Measurements from ENCODE around the gene TPST2.

The TPST2 gene

DNA sequence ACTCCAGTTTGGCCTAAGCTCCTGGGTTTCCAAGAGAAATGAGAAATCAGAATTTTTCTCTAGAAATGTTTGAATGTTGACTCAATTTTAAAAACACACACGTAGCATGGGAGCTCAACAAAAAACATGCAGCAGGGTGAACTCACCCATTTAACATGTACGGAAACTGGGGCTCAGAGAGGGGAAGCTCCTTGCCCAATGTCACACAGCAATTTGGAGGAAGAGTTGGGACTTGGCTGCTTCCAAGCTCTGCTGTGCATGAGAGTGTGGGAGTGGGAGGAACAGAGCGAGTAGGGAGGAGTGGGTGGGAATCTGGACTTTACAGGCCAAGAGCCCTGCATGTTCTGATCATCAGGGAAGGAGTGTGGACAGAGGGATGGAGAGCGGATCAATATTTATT, 5.9 kb downstream of the TPST2 start:
- Histone ChIP-seq H3K27me3 (replicated peaks; ENCODE audit: control insufficient read depth, insufficient read depth, low read length, poor library complexity, severe bottlenecking) (no peaks in the 10 kb centered on the region), H3K27ac (ENCODE audit: insufficient read depth, low read length, poor library complexity, severe bottlenecking) (no peak overlapping the region), H3K4me1 (ENCODE audit: control insufficient read depth, insufficient read depth, low read length, poor library complexity, severe bottlenecking) (peaks cover 27% of the 10 kb centered on the region), H3K4me3 (ENCODE audit: insufficient read depth, low read depth, low read length, poor library complexity, severe bottlenecking) (no peak overlapping the region), H3K36me3 (ENCODE audit: control insufficient read depth, insufficient read depth, low read length) (peaks cover 4% of the 10 kb centered on the region), H3K9me3 (ENCODE audit: control insufficient read depth, low read length) (no peaks in the 10 kb centered on the region)
- DNase-seq: no peak

DNA sequence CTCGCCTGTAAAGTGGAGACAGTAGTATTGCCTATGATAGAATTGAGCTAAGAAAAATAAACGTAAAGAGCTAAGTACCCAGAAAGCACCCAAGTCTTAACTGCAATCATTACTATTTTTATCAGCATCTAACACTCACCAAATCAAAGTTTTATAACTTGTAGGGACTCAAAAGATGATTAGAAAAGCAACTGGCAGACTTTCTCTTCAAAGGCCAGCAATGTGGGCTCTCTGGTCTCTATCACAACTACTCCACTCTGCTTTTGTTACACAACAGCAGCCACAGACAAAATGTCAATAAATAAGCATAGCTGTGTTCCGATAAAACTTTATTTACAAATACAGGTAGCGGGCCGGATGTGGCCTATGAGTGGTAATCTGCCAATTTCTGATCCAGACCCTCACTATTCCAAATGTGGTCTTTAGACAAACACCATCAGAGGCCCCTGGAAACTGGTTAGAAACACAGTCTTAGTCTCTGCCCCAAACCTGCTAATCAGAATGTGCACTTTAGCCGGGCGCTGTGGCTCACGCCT, 8.2 kb downstream of the TPST2 start:
- H3K9me3 ChIP-seq (ENCODE audit: control insufficient read depth, low read length): no peaks in the 10 kb centered on the region
- no peak overlapping the region for H3K4me3 ChIP-seq (ENCODE audit: insufficient read depth, low read depth, low read length, poor library complexity, severe bottlenecking)
- H3K27me3 ChIP-seq (replicated peaks; ENCODE audit: control insufficient read depth, insufficient read depth, low read length, poor library complexity, severe bottlenecking): no peaks in the 10 kb centered on the region
- no peak for DNase-seq
- peaks cover 3% of the 10 kb centered on the region for H3K36me3 ChIP-seq (ENCODE audit: control insufficient read depth, insufficient read depth, low read length)
- H3K27ac ChIP-seq (ENCODE audit: insufficient read depth, low read length, poor library complexity, severe bottlenecking): no peak overlapping the region
- peaks cover 19% of the 10 kb centered on the region for H3K4me1 ChIP-seq (ENCODE audit: control insufficient read depth, insufficient read depth, low read length, poor library complexity, severe bottlenecking)

DNA sequence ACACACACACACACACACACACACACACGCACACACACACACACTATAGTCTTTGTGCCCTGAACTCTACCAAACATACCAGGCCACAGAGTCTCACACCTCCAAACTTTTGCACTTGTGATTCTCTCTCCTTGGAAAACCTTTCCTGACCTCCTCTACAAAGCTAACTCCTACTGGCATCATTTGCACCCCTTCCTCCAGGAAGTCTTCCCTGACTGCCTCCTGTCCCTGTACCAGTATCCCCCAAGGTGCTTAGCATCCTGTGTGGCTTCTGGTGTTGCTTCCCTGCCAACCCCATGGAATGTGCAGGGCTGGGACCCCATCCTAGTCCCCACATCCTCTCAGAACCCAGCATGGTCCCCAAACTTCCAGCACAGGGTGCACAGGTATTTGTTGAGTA, 8.9 kb downstream of the TPST2 start:
- Histone ChIP-seq H3K27me3 (replicated peaks; ENCODE audit: control insufficient read depth, insufficient read depth, low read length, poor library complexity, severe bottlenecking) (no peaks in the 10 kb centered on the region), H3K4me1 (ENCODE audit: control insufficient read depth, insufficient read depth, low read length, poor library complexity, severe bottlenecking) (peaks cover 19% of the 10 kb centered on the region)

DNA sequence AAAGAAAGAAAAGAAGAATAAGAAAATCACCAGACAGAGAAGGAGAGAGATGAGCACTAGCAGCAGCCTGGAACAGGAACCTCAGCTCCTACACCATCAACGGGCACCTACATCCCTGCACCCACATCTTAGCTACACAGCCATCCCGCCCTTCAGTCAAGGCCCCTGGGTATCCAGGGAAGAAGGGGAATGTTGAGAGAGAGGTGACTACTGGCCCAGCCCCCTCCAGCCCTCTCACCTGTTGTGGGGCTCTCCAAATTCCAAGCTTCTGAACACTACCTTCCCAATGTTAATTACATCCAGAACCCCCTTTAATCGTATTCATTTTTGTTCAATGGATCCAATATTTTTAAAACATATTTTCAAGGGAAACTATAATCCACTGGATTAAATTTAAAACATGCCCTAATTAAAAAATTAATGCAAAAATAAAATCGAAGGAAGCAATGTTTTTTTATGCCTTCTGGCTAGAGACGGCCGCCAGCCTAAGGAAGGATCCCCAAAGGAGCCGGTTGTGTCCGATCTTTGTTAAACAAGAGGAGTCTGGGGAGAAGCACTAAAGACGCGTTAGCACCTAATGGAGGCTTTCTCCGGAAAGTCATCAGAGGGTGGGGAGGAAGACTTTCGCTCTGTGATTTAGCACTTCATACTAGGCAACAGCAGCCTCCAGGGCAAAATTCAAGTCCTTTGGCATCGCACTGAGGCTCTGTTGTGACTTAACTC, 9.5 kb downstream of the TPST2 start:
- Histone ChIP-seq H3K4me1 (ENCODE audit: control insufficient read depth, insufficient read depth, low read length, poor library complexity, severe bottlenecking) (peaks cover 19% of the 10 kb centered on the region), H3K27me3 (replicated peaks; ENCODE audit: control insufficient read depth, insufficient read depth, low read length, poor library complexity, severe bottlenecking) (no peaks in the 10 kb centered on the region), H3K9me3 (ENCODE audit: control insufficient read depth, low read length) (no peaks in the 10 kb centered on the region), H3K4me3 (ENCODE audit: insufficient read depth, low read depth, low read length, poor library complexity, severe bottlenecking) (no peak overlapping the region), H3K27ac (ENCODE audit: insufficient read depth, low read length, poor library complexity, severe bottlenecking) (peak overlapping the region; percentile 51), H3K36me3 (ENCODE audit: control insufficient read depth, insufficient read depth, low read length) (no peaks in the 10 kb centered on the region)
- no peak for DNase-seq

More for the DNA sequence above, 8.9 kb downstream of the TPST2 start:
- H3K27ac ChIP-seq (ENCODE audit: insufficient read depth, low read length, poor library complexity, severe bottlenecking): no peak overlapping the region
- DNase-seq: no peak
- H3K9me3 ChIP-seq (ENCODE audit: control insufficient read depth, low read length): no peaks in the 10 kb centered on the region
- no peak overlapping the region for H3K4me3 ChIP-seq (ENCODE audit: insufficient read depth, low read depth, low read length, poor library complexity, severe bottlenecking)
- H3K36me3 ChIP-seq (ENCODE audit: control insufficient read depth, insufficient read depth, low read length): no peaks in the 10 kb centered on the region

GRCh38 chr22:26579331-26579886, 10.5 kb downstream of the TPST2 start:
- peak; percentile 12 to 27 (median 27) for DNase-seq
- H3K36me3 ChIP-seq (ENCODE audit: control insufficient read depth, insufficient read depth, low read length): no peaks in the 10 kb centered on the region
- H3K9me3 ChIP-seq (ENCODE audit: control insufficient read depth, low read length): no peaks in the 10 kb centered on the region
- H3K27me3 ChIP-seq (replicated peaks; ENCODE audit: control insufficient read depth, insufficient read depth, low read length, poor library complexity, severe bottlenecking): no peaks in the 10 kb centered on the region
- peaks cover 19% of the 10 kb centered on the region for H3K4me1 ChIP-seq (ENCODE audit: control insufficient read depth, insufficient read depth, low read length, poor library complexity, severe bottlenecking)
- H3K27ac ChIP-seq (ENCODE audit: insufficient read depth, low read length, poor library complexity, severe bottlenecking): peak overlapping the region; percentile 51
- H3K4me3 ChIP-seq (ENCODE audit: insufficient read depth, low read depth, low read length, poor library complexity, severe bottlenecking): no peak overlapping the region

GRCh38 chr22:26577081-26577480, 12.9 kb downstream of the TPST2 start:
- no peak for DNase-seq
- no peaks in the 10 kb centered on the region for H3K36me3 ChIP-seq (ENCODE audit: control insufficient read depth, insufficient read depth, low read length)
- no peak overlapping the region for H3K27ac ChIP-seq (ENCODE audit: insufficient read depth, low read length, poor library complexity, severe bottlenecking)
- no peaks in the 10 kb centered on the region for H3K9me3 ChIP-seq (ENCODE audit: control insufficient read depth, low read length)
- no peaks in the 10 kb centered on the region for H3K27me3 ChIP-seq (replicated peaks; ENCODE audit: control insufficient read depth, insufficient read depth, low read length, poor library complexity, severe bottlenecking)
- H3K4me1 ChIP-seq (ENCODE audit: control insufficient read depth, insufficient read depth, low read length, poor library complexity, severe bottlenecking): peaks cover 19% of the 10 kb centered on the region
- no peak overlapping the region for H3K4me3 ChIP-seq (ENCODE audit: insufficient read depth, low read depth, low read length, poor library complexity, severe bottlenecking)

DNA sequence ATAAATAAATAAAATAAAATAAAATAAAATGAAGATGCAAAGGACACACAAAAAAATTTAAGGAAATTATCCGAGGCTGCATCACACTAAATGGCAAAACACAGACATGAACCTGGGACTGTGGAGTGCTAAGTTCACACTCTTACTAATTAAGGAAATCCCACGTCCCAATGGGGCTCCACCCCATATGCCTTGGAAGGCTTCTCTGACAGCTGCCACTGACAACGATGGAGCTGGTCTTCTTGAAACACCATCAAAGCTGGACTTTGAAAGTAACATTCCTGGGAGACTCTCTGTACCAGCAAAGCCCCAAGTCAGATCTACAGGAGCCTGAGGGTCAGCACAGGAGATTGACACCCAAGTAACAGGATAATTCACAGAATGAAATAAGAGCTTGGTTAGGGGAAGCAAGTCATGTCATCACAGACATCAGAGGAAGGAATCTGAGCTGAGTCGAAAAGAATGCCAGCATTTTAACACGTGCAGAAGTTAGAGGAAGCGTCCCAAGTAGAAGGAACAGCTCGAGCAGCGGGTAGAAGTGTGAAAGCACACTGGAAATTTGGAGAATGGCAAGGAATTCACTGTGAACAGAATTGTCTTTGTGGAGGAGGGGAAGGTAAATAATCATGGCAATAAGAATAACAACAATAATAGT, 13.8 kb downstream of the TPST2 start:
- Histone ChIP-seq H3K9me3 (ENCODE audit: control insufficient read depth, low read length) (no peaks in the 10 kb centered on the region), H3K36me3 (ENCODE audit: control insufficient read depth, insufficient read depth, low read length) (no peaks in the 10 kb centered on the region), H3K4me3 (ENCODE audit: insufficient read depth, low read depth, low read length, poor library complexity, severe bottlenecking) (no peak overlapping the region), H3K27ac (ENCODE audit: insufficient read depth, low read length, poor library complexity, severe bottlenecking) (no peak overlapping the region), H3K4me1 (ENCODE audit: control insufficient read depth, insufficient read depth, low read length, poor library complexity, severe bottlenecking) (peaks cover 19% of the 10 kb centered on the region), H3K27me3 (replicated peaks; ENCODE audit: control insufficient read depth, insufficient read depth, low read length, poor library complexity, severe bottlenecking) (no peaks in the 10 kb centered on the region)
- no peak for DNase-seq

GRCh38 chr22:26574001-26574723, 15.8 kb downstream of the TPST2 start:
- H3K4me3 ChIP-seq (ENCODE audit: insufficient read depth, low read depth, low read length, poor library complexity, severe bottlenecking): no peak overlapping the region
- no peaks in the 10 kb centered on the region for H3K9me3 ChIP-seq (ENCODE audit: control insufficient read depth, low read length)
- H3K27ac ChIP-seq (ENCODE audit: insufficient read depth, low read length, poor library complexity, severe bottlenecking): no peak overlapping the region
- peaks cover 3% of the 10 kb centered on the region for H3K4me1 ChIP-seq (ENCODE audit: control insufficient read depth, insufficient read depth, low read length, poor library complexity, severe bottlenecking)
- H3K36me3 ChIP-seq (ENCODE audit: control insufficient read depth, insufficient read depth, low read length): no peaks in the 10 kb centered on the region
- DNase-seq: no peak
- no peaks in the 10 kb centered on the region for H3K27me3 ChIP-seq (replicated peaks; ENCODE audit: control insufficient read depth, insufficient read depth, low read length, poor library complexity, severe bottlenecking)

DNA sequence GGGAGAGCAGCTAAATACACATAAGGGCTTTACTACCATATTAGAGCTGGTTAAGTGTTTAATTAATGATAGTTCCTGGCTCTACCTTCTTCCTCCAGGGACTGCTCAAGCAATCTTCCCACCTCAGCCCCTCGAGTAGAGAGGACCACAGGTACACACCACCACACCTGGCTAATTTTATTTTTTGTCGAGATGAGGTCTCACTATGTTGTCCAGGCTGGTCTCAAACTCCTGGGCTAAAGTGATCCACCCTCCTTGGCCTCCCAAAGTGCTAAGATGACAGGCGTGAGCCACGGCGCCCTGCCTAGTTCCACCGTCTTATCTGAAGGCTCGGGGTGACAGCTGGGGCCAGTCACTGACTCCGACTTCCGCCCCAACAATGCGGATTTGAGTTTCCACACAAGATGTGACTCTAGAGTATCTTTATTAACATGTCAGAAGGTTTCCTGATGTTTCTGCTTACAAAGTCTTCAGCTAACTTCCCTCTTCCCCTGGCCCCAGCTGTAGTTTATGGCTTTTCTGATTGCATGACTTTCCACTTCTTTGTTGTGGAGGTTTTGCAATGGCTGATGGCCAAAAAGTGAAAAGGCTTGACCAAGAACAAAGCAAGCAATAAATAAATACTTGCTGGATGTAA, 16.8 kb downstream of the TPST2 start:
- DNase-seq: no peak
- H3K9me3 ChIP-seq (ENCODE audit: control insufficient read depth, low read length): no peaks in the 10 kb centered on the region
- H3K36me3 ChIP-seq (ENCODE audit: control insufficient read depth, insufficient read depth, low read length): no peaks in the 10 kb centered on the region
- H3K27me3 ChIP-seq (replicated peaks; ENCODE audit: control insufficient read depth, insufficient read depth, low read length, poor library complexity, severe bottlenecking): no peaks in the 10 kb centered on the region
- no peak overlapping the region for H3K27ac ChIP-seq (ENCODE audit: insufficient read depth, low read length, poor library complexity, severe bottlenecking)
- no peaks in the 10 kb centered on the region for H3K4me1 ChIP-seq (ENCODE audit: control insufficient read depth, insufficient read depth, low read length, poor library complexity, severe bottlenecking)
- H3K4me3 ChIP-seq (ENCODE audit: insufficient read depth, low read depth, low read length, poor library complexity, severe bottlenecking): no peak overlapping the region
